HCT116 (cell line): ENCODE data around the gene OST4. TPM values are rescaled to one million over a fixed set of nuclear protein-coding genes. Genes with fewer than 3 reads are reported as not detected.

ENCODE experiments used
- ATAC-seq: fragments of 200-7000 bp; cut with Tn5 transposase; 2 replicates; pipeline ENCODE4 v1.9.1; 2020; ENCODE audit warnings: mild to moderate bottlenecking, moderate library complexity
- BruUV-seq: library from RNA; stranded (reverse); fragments of 400-500 nt; replicated peaks from 2 replicates; lab custom pipeline; 2021; lab: Mats Ljungman, UMichigan
- CTCF ChIA-PET: fragments of 300-600 bp; sonication (Branson Sonifier 250); formaldehyde crosslinking; loops from one replicate; lab custom pipeline; 2021; ENCODE audit warnings: antibody characterized with exemption; lab: Charles Lee
- POLR2A ChIA-PET: fragments of 300-600, 350-600 bp; sonication (Branson Sonifier 250); formaldehyde crosslinking; loops from one replicate; lab custom pipeline; 2021; ENCODE audit warnings: antibody characterized with exemption; lab: Charles Lee
- RAD21 ChIA-PET, 2 experiments: fragments of 300-600 bp; sonication (Branson Sonifier 250); formaldehyde crosslinking; loops; one replicate each; lab custom pipeline; 2023; ENCODE audit warnings: low total read pairs in 2 of 2; ENCODE audit not compliant: uncharacterized antibody in 2 of 2, unreplicated experiment in 2 of 2, low non-redundant PET in 1 of 2; lab: Charles Lee
- DNase-seq: peaks from one replicate; pipeline ENCODE4 v3.0.0-alpha.2; 2010; ENCODE audit warnings: low read depth, low spot score
- H2AFZ ChIP-seq: fragments of 200-600 bp; shearing (Covaris generic), sonication (generic); 2 replicates; pipeline ENCODE4 v1.6.1; 2017; ENCODE audit warnings: low read depth, mixed run types, mixed read lengths, antibody characterized with exemption, low read length; ENCODE audit not compliant: poor library complexity, severe bottlenecking
- H3K27ac ChIP-seq: 2 replicates; pipeline ENCODE4 v1.5.1; 2012; ENCODE audit warnings: low read depth, low read length
- H3K27me3 ChIP-seq: fragments of 200-600 bp; sonication (generic); 2 replicates; pipeline ENCODE4 v1.6.1; 2016; ENCODE audit warnings: mixed run types, low read length, mixed read lengths; ENCODE audit not compliant: insufficient read depth
- H3K36me3 ChIP-seq, 2 experiments: fragments of 200-500 bp in 1 of 2; fragments of 200-600 bp in 1 of 2; sonication (Bioruptor generic) in 1 of 2; sonication (generic) in 1 of 2; 2 replicates each; pipeline versions ENCODE4 v1.5.1 to v1.6.1; 2014 to 2016; ENCODE audit warnings: low read length in 2 of 2, inconsistent platforms in 1 of 2, mixed read lengths in 1 of 2, mixed run types in 1 of 2; ENCODE audit not compliant: insufficient read depth in 2 of 2, control insufficient read depth in 1 of 2
- H3K4me1 ChIP-seq, 2 experiments: fragments of 200-600 bp in 1 of 2; sonication (generic) in 1 of 2; 2 replicates each; pipeline versions ENCODE4 v1.5.1 to v1.6.1; 2012 to 2017; ENCODE audit warnings: low read length in 2 of 2, inconsistent platforms in 1 of 2, mild to moderate bottlenecking in 1 of 2, mixed read lengths in 1 of 2, mixed run types in 1 of 2, moderate library complexity in 1 of 2; ENCODE audit not compliant: insufficient read depth in 2 of 2, control insufficient read depth in 1 of 2
- H3K4me2 ChIP-seq: fragments of 200-600 bp; sonication (generic); 2 replicates; pipeline ENCODE4 v1.6.1; 2017; ENCODE audit warnings: mixed run types, low read length, mixed read lengths
- H3K4me3 ChIP-seq, 2 experiments: fragments of 200-600 bp in 1 of 2; sonication (generic) in 1 of 2; replicated peaks in 1 of 2; 2 replicates each; pipeline ENCODE4 v1.5.1; 2011 to 2016; ENCODE audit warnings: low read length in 2 of 2, control low read depth in 1 of 2, low read depth in 1 of 2, mild to moderate bottlenecking in 1 of 2, mixed read lengths in 1 of 2, mixed run types in 1 of 2
- H3K79me2 ChIP-seq: fragments of 200-600 bp; sonication (generic); 2 replicates; pipeline ENCODE4 v1.6.1; 2017; ENCODE audit warnings: mild to moderate bottlenecking, mixed run types, low read length, moderate library complexity, mixed read lengths; ENCODE audit not compliant: insufficient read depth
- H3K9ac ChIP-seq: fragments of 200-600 bp; sonication (generic); 2 replicates; pipeline ENCODE4 v1.6.1; 2016; ENCODE audit warnings: low read length, mixed read lengths
- H3K9me2 ChIP-seq: fragments of 200-600 bp; sonication (generic), shearing (Covaris generic); 2 replicates; pipeline ENCODE4 v1.6.1; 2017; ENCODE audit warnings: mixed run types, mild to moderate bottlenecking, moderate library complexity; ENCODE audit not compliant: insufficient read depth
- H3K9me3 ChIP-seq, 2 experiments: fragments of 200-500 bp in 1 of 2; fragments of 200-600 bp in 1 of 2; sonication (Bioruptor generic) in 1 of 2; sonication (generic) in 1 of 2; 2 replicates each; pipeline ENCODE4 v1.6.1; 2014 to 2017; ENCODE audit warnings: low read length in 2 of 2, mixed read lengths in 2 of 2, inconsistent platforms in 1 of 2, low read depth in 1 of 2, mild to moderate bottlenecking in 1 of 2, mixed run types in 1 of 2, moderate library complexity in 1 of 2; ENCODE audit not compliant: control insufficient read depth in 1 of 2, insufficient read depth in 1 of 2
- H4K20me1 ChIP-seq: fragments of 200-600 bp; sonication (generic), shearing (Covaris generic); 2 replicates; pipeline ENCODE4 v1.6.1; 2017; ENCODE audit warnings: mixed run types, mild to moderate bottlenecking, moderate library complexity; ENCODE audit not compliant: insufficient read depth
- JUND ChIP-seq: IDR thresholded peaks from 2 replicates; pipeline ENCODE4 v1.6.1; 2012
- POLR2AphosphoS5 ChIP-seq: IDR thresholded peaks from 2 replicates; pipeline ENCODE4 v1.6.1; 2011; ENCODE audit warnings: mild to moderate bottlenecking, low read depth, low read length, moderate library complexity
- RAD21 ChIP-seq: IDR thresholded peaks from 2 replicates; pipeline ENCODE4 v1.6.1; 2012; ENCODE audit warnings: low read depth, mild to moderate bottlenecking
- intact Hi-C: fragments of 100-400 bp; cut with micrococcal nuclease; formaldehyde crosslinking; loops from 2 replicates; pipeline ENCODE4 v1.10.0; 2022
- total RNA-seq: library from RNA; stranded (reverse); gene quantifications from one replicate; pipeline ENCODE4 v1.2.1, GENCODE V29; 2021; ENCODE audit not compliant: unreplicated experiment

Gene OST4
- total RNA-seq, 1 experiment from 2014 or later = 187 TPM

DNA sequence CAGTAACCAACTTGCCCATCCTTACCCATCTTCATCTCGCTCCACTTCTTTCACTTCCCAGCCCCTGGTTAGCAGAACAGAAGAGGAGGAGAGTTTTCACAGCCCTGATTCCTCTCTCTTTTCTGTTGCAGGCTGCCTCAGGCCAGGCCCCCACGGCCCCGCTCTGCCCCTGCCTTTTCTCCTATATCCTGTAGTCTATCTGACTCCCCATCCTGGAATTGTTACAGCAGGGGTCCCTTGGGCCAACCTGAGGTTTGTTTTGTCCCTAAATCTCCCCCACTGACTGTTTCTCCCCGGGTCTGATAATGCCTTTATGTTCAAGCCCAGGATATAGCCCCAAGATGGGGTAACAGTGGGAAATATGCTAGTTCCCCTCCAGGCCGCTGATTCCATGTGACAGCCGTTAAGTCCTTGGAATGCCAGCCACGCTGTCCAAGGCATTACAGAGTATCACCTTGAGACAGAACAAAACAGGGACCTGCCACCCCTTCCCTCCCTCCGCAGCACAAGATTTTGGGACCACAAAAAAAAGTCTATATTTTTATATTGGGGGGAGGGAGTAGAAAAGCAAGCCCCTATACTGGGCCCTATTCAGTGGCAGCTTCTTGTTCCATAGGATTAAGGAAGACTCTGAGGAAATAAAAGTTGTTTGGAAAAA, 1.4 kb downstream of the OST4 start:
- Histone ChIP-seq H3K36me3 (peaks cover 16 to 17% of the 10 kb centered on the region in 2 experiments; a peak in 3 of 4 replicates), H3K9me2 (no peaks in the 10 kb centered on the region), H3K4me1 (peaks cover 7 to 18% of the 10 kb centered on the region in 2 experiments), H2AFZ (no peak overlapping the region), H3K4me3 (peak overlapping the region; percentile 98 to 99), H3K27ac (no peak overlapping the region), H3K9ac (peak overlapping the region; percentile 89), H3K4me2 (peak overlapping the region; percentile 89), H3K79me2 (peaks cover 33% of the 10 kb centered on the region), H4K20me1 (no peaks in the 10 kb centered on the region), H3K9me3 (no peaks in the 10 kb centered on the region), H3K27me3 (no peaks in the 10 kb centered on the region)
- no TSS peak for BruUV-seq
- TF ChIP-seq JUND = no peak
- 0 out of 2 replicates have a peak, but pooled peaks have one; percentile 24 for TF ChIP-seq POLR2AphosphoS5
- no peak for DNase-seq
- CTCF ChIA-PET = no interaction called here
- RAD21 ChIA-PET = no interaction called here
- intact Hi-C loops = no loop called here
- no peak for ATAC-seq
- POLR2A ChIA-PET = no interaction called here

DNA sequence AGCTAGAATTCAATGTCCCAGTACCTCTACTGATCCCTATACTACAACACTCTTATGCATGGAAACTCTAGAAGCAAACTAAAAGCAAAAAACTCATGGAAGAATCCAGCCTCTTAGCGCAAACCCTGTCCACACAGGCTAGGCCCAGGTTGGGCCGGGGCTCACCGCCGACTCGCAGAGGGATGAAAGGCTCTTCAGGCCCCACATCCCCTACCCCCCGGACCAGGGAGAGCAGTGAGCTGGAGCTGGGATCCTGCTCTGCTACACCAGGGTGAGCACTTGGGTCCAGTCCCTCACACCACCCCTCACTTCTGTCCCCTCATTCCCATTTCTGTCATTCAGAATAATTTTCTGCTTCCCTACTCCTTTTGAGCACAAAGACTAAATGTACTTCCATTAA, 2.0 kb downstream of the OST4 start:
- ChIA-PET POLR2A (no interaction called here), CTCF (no interaction called here), RAD21 (no interaction called here)
- Histone ChIP-seq H3K9me2 (no peaks in the 10 kb centered on the region), H3K36me3 (peaks cover 16 to 17% of the 10 kb centered on the region in 2 experiments; a peak in 3 of 4 replicates), H3K4me3 (no peak overlapping the region), H3K27me3 (no peaks in the 10 kb centered on the region), H3K4me2 (peak overlapping the region; percentile 89), H3K79me2 (peaks cover 33% of the 10 kb centered on the region), H2AFZ (no peak overlapping the region), H3K4me1 (peaks cover 7 to 18% of the 10 kb centered on the region in 2 experiments), H4K20me1 (no peaks in the 10 kb centered on the region), H3K9me3 (no peaks in the 10 kb centered on the region), H3K9ac (no peak overlapping the region), H3K27ac (no peak overlapping the region)
- DNase-seq (no peak), ATAC-seq (no peak)
- no peak for TF ChIP-seq RAD21
- intact Hi-C loops = no loop called here
- BruUV-seq = no TSS peak
